HG03439 (cell line): ENCODE measurements around the gene PIGR.
A peak's percentile ranks its signal among the peaks of the same experiment; 100 is the strongest.

Experiments
- ATAC-seq: cut with Tn5 transposase; IDR thresholded peaks from one replicate; pipeline ENCODE4 v1.9.1; 2021; ENCODE audit warnings: mild to moderate bottlenecking, moderate library complexity; ENCODE audit not compliant: unreplicated experiment

The PIGR gene

GRCh38 chr1:206912445-206913095, 33.7 kb downstream of the PIGR start:
- no peak for ATAC-seq

GRCh38 chr1:206911064-206911663, 35.1 kb downstream of the PIGR start:
- no peak for ATAC-seq

DNA sequence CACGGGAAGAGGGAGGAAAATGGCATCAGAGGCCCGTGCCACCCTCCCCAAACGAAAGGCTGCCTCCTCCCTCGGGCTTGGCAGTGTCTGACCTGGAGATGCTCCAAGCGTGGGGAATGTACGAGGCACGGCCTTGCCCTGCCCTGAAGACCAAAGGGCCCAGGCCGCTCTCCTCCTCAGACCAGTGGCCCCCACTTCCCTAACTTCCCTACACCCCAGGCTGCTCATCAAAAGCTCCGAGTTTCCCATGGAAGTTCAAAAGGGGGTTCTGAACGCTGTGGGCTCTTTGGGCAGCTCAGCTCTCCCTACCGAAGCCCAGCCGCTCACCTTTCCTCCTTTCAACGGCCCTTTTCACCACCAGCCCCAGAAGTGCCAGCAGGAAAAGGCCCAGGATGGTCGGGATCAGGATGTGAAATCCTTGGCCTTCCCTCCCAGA, 36.4 kb downstream of the PIGR start:
- ATAC-seq: no peak

DNA sequence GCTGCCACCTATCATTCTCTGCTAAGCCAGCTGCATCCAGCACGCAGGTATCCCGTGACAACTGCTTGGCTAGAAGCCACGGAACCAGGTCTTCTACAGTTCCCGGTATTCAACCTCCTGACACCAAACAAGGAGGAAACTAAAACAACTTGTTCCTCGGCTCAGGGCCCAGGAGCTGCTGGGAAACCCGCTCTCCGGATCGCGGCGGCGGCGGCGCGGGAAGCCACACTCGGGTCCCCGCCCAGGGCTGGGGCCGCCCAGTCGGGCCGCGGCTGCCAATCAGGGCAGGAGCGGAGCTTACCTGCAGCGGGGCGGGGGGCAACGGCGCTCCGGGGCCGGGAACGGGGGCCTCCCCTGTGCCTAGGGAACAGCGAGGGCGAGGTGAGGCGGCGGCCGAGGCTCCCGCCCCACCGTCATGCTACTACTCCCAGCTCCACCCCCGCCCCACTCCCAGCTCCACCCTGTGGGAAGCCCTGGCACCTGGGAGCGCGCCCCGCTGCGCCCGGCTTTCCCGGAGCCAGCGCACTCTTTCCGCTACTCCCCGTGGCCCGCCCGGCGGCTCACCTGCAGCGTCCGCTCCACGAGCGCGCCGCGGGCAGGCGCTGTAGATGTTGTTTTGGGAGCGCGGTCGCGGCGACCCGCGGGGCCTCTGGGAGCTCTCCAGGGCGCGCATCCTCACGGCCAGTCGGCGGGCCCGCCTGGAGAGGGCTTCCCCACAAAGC, 36.9 kb downstream of the PIGR start:
- no peak for ATAC-seq

DNA sequence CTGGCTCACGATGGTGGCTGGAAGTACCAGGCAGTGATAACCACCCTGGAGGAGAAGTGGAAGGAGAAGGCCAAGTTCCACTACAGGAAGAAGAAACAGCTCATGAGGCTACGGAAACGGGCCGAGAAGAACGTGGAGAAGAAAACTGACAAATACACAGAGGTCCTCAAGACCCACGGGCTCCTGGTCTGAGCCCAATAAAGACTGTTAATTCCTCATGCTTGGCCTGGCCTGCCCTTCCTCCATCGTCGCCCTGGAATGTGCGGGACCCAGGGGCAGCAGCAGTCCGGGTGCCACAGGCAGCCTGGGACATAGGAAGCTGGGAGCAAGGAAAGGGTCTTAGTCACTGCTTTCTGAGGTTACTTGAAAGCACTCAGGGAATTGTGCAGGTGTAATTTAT, 38.2 kb downstream of the PIGR start:
- no peak for ATAC-seq

DNA sequence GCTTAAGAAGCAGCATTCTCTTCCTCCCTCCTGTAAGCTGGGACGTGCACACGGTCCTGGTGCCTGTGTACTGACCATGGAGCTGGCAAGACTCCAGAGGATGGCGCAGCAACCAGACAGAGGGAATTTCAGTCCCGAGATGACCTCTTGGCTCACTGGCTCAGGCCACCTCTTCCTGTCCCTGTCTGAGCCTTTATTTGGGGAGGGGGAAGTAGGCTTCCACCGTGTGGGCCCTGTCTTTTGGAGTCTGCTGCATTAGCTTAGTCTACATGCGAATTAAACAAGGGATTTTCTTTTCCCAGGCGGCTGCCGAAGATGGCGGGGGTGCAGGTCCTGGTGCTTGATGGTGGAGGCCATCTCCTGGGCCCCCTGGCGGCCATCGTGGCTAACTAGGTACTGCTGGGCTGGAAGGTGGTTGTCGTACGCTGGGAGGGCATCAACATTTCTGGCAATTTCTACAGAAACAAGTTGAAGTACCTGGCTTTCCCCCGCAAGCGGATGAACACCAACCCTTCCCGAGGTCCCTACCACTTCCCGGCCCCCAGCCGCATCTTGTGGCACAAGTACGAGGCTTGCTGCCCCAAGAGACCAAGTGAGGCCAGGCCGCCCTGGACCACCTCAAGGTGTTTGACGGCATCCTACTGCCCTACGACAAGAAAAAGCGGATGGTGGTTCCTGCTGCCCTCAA, 38.8 kb downstream of the PIGR start:
- no peak for ATAC-seq

GRCh38 chr1:206905295-206906164, 40.7 kb downstream of the PIGR start:
- ATAC-seq: peak; percentile 70

GRCh38 chr1:206904423-206905142, 41.7 kb downstream of the PIGR start:
- no peak for ATAC-seq

GRCh38 chr1:206903687-206904086, 42.6 kb downstream of the PIGR start:
- no peak for ATAC-seq

DNA sequence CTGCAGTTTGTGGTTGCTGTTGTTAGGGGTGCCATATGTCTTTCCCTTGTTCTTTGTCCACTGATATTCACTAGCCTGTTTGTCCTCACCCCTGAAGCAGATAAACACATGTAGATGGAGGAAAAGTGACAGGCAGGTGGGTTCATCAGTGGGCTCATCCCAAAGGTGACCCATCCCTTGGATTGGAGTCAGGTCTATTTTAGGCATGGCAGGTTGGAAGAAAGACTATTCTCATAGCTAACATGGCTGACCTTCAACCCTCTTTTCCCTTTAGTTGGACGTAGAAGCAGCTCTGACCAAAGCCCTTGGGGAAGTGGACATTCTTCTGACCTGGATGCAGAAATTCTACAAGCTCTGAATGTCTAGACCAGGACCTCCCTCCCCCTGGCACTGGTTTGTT, 43.6 kb downstream of the PIGR start:
- ATAC-seq: no peak

DNA sequence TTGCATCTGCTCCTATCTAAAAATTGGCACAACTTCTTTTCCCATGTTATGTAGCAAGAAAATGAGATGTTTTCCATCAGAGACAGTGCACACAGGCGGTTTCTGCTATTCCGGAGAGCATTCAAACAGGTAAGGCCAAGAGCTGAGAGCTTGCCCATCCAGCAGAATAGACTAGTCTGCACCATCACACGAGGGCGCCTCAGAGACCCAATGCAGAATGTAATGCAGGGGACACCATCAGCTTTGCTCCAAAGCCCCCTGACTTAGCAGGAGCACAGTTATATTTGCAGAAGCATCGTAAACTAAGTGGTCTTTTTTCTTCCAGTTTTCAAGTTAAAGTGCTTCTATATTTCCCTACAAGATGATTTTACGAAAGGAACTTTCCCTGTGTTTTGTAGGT, 44.3 kb downstream of the PIGR start:
- ATAC-seq: no peak

DNA sequence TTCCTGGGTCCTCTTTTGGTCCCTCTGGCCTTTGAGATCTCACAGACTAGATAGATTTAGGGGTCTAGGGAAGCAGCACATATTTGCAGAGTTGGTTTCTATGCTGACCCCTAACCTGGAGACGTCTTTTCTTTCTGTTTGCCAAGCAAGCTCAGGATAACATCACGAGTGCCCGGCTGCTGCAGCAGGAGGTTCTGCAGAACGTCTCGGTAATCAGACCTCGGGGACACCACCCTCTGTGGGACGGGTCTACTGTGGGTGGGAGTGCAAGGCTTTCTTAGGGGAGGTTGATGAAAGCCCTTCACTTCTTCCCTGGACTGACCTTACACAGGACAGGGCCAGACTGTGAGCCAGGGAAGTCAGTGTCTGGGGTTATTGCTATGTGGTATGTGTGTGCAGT, 46.1 kb downstream of the PIGR start:
- ATAC-seq: no peak

GRCh38 chr1:206899717-206900116, 46.5 kb downstream of the PIGR start:
- ATAC-seq: no peak

DNA sequence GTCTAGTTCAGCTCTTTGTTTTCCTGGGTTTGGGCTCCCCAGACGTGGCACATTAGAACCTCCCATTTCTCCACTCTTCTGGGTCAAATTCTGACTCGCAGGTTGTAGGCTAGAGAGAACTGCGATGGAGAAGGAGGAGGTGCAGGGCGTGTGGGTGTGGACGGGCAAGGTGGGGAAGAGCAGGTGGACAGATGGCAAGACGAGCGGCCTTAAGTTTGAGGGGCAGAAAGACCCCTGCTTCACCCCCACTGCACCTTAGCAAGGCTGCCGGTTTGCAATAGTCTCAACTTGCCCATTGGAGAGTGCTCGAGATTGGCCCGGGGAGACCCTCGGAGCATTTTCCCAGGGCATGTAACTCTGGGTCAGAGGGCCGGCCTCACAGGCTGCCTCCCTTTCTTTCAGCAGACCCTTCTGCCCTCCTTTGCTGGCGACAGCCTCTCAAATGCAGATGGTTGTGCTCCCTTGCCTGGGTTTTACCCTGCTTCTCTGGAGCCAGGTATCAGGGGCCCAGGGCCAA, 47.3 kb downstream of the PIGR start:
- no peak for ATAC-seq

DNA sequence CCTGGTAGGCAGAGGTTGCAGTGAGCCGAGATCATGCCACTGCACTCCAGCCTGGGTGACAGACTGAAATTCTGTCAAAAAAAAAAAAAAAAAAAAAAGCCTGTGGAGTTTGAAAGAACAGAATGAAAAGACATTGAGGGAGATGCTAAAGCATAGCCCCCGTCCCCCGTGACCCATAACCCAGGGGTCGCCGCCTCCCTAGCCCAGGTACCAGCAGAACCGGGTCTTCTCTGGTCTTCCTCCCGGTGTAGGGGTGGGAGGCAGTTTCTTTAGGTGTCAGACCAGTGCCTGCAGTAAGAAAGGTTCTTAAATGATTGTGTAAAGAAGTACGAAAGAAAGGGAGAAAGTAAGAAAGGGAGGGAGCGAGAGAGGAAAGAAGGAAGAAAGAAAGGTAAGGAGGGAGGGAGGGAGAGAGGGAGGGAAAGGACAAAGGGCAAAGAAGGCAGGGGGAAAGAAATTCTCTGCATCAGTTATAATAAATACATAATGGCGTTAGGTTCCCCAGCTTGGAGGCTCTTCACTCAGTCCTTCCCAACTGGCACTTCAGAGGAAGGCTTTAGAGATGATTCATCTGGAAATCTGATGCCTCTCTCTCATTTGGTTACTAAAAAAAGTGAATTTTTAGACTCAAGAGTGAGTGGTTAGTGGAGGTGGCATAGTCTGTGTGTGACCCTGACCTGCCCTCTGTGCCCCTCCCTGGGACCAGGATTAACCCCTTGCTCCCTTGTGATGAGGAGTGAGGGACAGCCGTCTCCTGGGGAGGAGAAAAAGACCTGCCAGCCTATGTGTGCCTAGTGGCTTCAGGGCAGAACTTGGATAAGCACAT, 48.0 kb downstream of the PIGR start:
- ATAC-seq: no peak

- ATAC-seq: no peak
Measured at GRCh38 chr1:206897175-206897574, 49.1 kb downstream of the PIGR start, which contains the start of gene IL24. Gene IL24 (plus strand): TSS chr1:206897443. CDS start chr1:206897833, 390 bp downstream.

DNA sequence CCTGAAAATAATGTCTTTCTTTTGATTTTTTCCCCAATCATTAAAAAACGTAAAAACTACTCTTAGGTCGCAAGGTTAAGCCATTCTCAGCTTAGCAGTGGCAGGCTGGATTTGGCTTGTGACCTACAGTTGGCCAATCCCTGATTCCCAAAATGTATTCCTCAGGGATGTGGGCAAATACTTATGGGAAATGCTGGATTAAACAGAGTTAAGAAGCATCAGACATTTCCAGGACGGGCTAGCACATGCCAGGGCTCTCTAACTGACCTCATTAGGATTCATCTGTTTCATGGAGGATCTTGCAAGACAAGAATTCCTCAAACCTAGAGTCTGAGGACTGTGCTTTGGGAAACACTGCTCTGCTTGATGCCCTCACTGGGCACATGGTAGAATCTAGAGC, 50.0 kb downstream of the PIGR start:
- ATAC-seq: no peak

GRCh38 chr1:206895837-206896242, 50.4 kb downstream of the PIGR start:
- no peak for ATAC-seq

DNA sequence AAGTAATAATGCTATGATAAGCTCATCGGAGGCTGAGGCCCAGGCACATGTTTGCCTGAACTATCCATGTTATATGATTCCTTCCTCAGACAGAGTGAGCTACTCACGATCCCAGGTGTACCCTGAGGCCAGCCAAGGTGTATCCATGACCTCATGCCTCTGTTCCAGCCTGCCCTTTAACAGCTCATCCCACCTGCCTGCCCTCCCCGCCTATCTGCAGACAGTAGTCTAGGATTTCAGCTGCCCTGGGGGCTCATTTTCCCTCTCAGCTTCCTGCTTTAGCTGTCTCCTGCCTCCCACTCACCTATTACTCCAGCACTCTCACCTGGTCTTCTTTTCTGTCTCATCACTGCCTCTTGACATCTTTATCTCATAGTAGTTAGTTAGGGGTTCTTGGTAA, 50.9 kb downstream of the PIGR start:
- no peak for ATAC-seq
